Chondrocyte (in vitro differentiated cells): ENCODE results near the gene DCX. TPM values are rescaled to one million over a fixed set of nuclear protein-coding genes. Genes with fewer than 3 reads are reported as not detected.

Experiments used
- DNase-seq: peaks from one replicate; pipeline ENCODE4 v3.0.0; 2021; ENCODE audit warnings: mixed read lengths, low spot score
- H3K27ac Mint-ChIP-seq: one replicate; pipeline ENCODE4 v1.8.0; 2021; ENCODE audit warnings: mild to moderate bottlenecking, moderate library complexity, mixed read lengths; ENCODE audit not compliant: unreplicated experiment
- H3K27me3 Mint-ChIP-seq: 2 replicates; pipeline ENCODE4 v1.8.0; 2021; ENCODE audit warnings: low read depth, mixed read lengths
- H3K36me3 Mint-ChIP-seq: 2 replicates; pipeline ENCODE4 v1.8.0; 2021; ENCODE audit warnings: low read depth, mixed read lengths
- H3K4me1 Mint-ChIP-seq: 2 replicates; pipeline ENCODE4 v1.8.0; 2021; ENCODE audit warnings: low read depth, mild to moderate bottlenecking, mixed read lengths
- H3K4me3 Mint-ChIP-seq: one replicate; pipeline ENCODE4 v1.8.0; 2021; ENCODE audit warnings: mild to moderate bottlenecking, moderate library complexity, mixed read lengths; ENCODE audit not compliant: unreplicated experiment
- H3K9me3 Mint-ChIP-seq: 2 replicates; pipeline ENCODE4 v1.8.0; 2021; ENCODE audit warnings: low read depth, mixed read lengths
- CTCF ChIP-seq: fragments of 200-600 bp; sonication (generic); IDR thresholded peaks from 2 replicates; pipeline ENCODE4 v1.5.0; 2021; ENCODE audit warnings: antibody characterized with exemption, mild to moderate bottlenecking, moderate library complexity
- total RNA-seq: library from RNA; stranded (reverse); gene quantifications from 3 replicates; pipeline ENCODE4 v1.2.1, GENCODE V29; 2021

The DCX gene
- total RNA-seq, 1 donor from 2014 or later: not detected

GRCh38 chrX:111410590-111411078 lies 1.4 kb downstream of the DCX start:
- TF ChIP-seq CTCF: no peak
- H3K36me3 Mint-ChIP-seq: no peaks in the 10 kb centered on the region
- DNase-seq: no peak
- no peak overlapping the region for H3K4me3 Mint-ChIP-seq
- peaks cover 2% of the 10 kb centered on the region for H3K27me3 Mint-ChIP-seq
- no peak overlapping the region for H3K27ac Mint-ChIP-seq
- H3K9me3 Mint-ChIP-seq: no peaks in the 10 kb centered on the region
- no peaks in the 10 kb centered on the region for H3K4me1 Mint-ChIP-seq

GRCh38 chrX:111409326-111409725 lies 2.7 kb downstream of the DCX start:
- H3K27me3 Mint-ChIP-seq: peaks cover 2% of the 10 kb centered on the region
- no peak for TF ChIP-seq CTCF
- H3K9me3 Mint-ChIP-seq: no peaks in the 10 kb centered on the region
- no peak for DNase-seq
- H3K36me3 Mint-ChIP-seq: no peaks in the 10 kb centered on the region
- H3K4me3 Mint-ChIP-seq: no peak overlapping the region
- H3K4me1 Mint-ChIP-seq: no peaks in the 10 kb centered on the region
- H3K27ac Mint-ChIP-seq: no peak overlapping the region

GRCh38 chrX:111407948-111408347 lies 4.0 kb downstream of the DCX start:
- DNase-seq: no peak
- H3K27me3 Mint-ChIP-seq: peaks cover 2% of the 10 kb centered on the region
- H3K4me3 Mint-ChIP-seq: no peak overlapping the region
- no peaks in the 10 kb centered on the region for H3K36me3 Mint-ChIP-seq
- H3K4me1 Mint-ChIP-seq: no peaks in the 10 kb centered on the region
- H3K27ac Mint-ChIP-seq: no peak overlapping the region
- H3K9me3 Mint-ChIP-seq: no peaks in the 10 kb centered on the region
- TF ChIP-seq CTCF: no peak

- no peak for TF ChIP-seq CTCF
- no peak overlapping the region for H3K4me3 Mint-ChIP-seq
- DNase-seq: no peak
- no peaks in the 10 kb centered on the region for H3K36me3 Mint-ChIP-seq
- H3K27me3 Mint-ChIP-seq: no peaks in the 10 kb centered on the region
- H3K9me3 Mint-ChIP-seq: no peaks in the 10 kb centered on the region
- H3K27ac Mint-ChIP-seq: no peak overlapping the region
- H3K4me1 Mint-ChIP-seq: no peaks in the 10 kb centered on the region
These were observed 9.6 kb downstream of the DCX start for GRCh38 chrX:111402344-111402743.

GRCh38 chrX:111395149-111395548 lies 16.8 kb downstream of the DCX start:
- no peak overlapping the region for H3K27ac Mint-ChIP-seq
- no peak overlapping the region for H3K4me3 Mint-ChIP-seq
- H3K36me3 Mint-ChIP-seq: no peaks in the 10 kb centered on the region
- H3K27me3 Mint-ChIP-seq: no peaks in the 10 kb centered on the region
- TF ChIP-seq CTCF: no peak
- no peaks in the 10 kb centered on the region for H3K4me1 Mint-ChIP-seq
- H3K9me3 Mint-ChIP-seq: no peaks in the 10 kb centered on the region
- DNase-seq: no peak
